Nephron progenitor cell (in vitro differentiated cells): ENCODE measurements around the gene PIK3IP1.

Experiments
- DNase-seq: peaks from one replicate; pipeline ENCODE4 v3.0.0; 2021
- H3K27ac Mint-ChIP-seq: 2 replicates; pipeline ENCODE4 v1.8.0; 2021; ENCODE audit warnings: mild to moderate bottlenecking, moderate library complexity, mixed read lengths
- H3K27me3 Mint-ChIP-seq: 2 replicates; pipeline ENCODE4 v1.8.0; 2021; ENCODE audit warnings: mild to moderate bottlenecking, low read depth, mixed read lengths; ENCODE audit not compliant: poor library complexity
- H3K36me3 Mint-ChIP-seq: 2 replicates; pipeline ENCODE4 v1.8.0; 2021; ENCODE audit warnings: low read depth, mixed read lengths
- H3K4me1 Mint-ChIP-seq: 2 replicates; pipeline ENCODE4 v1.8.0; 2021; ENCODE audit warnings: mixed read lengths
- H3K4me3 Mint-ChIP-seq: 2 replicates; pipeline ENCODE4 v1.8.0; 2021; ENCODE audit warnings: mild to moderate bottlenecking, moderate library complexity, mixed read lengths
- H3K9me3 Mint-ChIP-seq: 2 replicates; pipeline ENCODE4 v1.8.0; 2021; ENCODE audit warnings: mild to moderate bottlenecking, moderate library complexity, mixed read lengths
- TF ChIP-seq, protein P1 (sequence below): fragments of 200-600 bp; sonication (generic); IDR thresholded peaks from 2 replicates; pipeline ENCODE4 v1.5.0; 2021; ENCODE audit warnings: antibody characterized with exemption

Gene PIK3IP1

DNA sequence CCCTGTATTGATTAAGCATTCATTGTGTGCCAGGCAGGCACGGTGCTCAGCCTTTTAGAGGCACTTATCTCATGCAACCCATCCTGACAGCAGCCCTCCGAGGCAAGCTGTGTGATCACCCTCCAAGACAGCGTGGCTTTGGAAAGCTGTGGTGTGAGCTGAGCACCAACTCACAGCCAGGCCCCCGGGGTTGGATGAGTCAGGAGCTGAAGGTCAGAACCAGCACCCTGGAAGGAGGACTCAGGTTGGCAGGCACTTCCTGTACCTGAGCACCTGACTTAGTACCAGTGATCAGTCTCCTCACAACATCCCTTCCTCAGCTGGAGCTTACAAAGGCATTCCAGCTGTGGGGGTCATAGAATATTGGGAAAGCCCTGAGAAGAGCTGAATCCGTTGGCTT lies 44.9 kb upstream of the PIK3IP1 start:
- H3K27me3 Mint-ChIP-seq = peaks cover 2% of the 10 kb centered on the region
- no peak overlapping the region for H3K27ac Mint-ChIP-seq
- H3K4me1 Mint-ChIP-seq = peaks cover 39% of the 10 kb centered on the region
- no peaks in the 10 kb centered on the region for H3K9me3 Mint-ChIP-seq
- no peak for DNase-seq
- TF ChIP-seq, protein P1, sequence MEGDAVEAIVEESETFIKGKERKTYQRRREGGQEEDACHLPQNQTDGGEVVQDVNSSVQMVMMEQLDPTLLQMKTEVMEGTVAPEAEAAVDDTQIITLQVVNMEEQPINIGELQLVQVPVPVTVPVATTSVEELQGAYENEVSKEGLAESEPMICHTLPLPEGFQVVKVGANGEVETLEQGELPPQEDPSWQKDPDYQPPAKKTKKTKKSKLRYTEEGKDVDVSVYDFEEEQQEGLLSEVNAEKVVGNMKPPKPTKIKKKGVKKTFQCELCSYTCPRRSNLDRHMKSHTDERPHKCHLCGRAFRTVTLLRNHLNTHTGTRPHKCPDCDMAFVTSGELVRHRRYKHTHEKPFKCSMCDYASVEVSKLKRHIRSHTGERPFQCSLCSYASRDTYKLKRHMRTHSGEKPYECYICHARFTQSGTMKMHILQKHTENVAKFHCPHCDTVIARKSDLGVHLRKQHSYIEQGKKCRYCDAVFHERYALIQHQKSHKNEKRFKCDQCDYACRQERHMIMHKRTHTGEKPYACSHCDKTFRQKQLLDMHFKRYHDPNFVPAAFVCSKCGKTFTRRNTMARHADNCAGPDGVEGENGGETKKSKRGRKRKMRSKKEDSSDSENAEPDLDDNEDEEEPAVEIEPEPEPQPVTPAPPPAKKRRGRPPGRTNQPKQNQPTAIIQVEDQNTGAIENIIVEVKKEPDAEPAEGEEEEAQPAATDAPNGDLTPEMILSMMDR = no peak
- peaks cover 75% of the 10 kb centered on the region for H3K36me3 Mint-ChIP-seq
- no peak overlapping the region for H3K4me3 Mint-ChIP-seq

DNA sequence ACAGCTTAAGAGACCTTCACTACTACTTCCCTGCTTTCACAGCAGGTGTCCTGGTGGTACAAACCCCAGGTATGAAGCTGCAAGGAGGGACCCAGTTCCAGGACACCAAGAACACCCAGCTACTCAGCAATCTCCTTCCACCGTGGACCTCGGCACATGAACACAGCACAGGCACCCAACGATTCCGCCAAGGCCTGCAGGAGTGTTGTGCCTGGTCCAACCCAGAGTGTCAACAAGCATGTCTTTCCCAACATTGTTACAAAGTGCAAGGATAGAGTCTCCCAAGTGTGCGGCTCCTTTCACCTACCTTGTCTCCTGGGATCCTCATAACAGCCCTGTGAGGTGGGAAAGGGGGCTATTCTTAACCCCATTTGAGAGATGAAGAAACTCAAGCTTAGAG lies 42.0 kb upstream of the PIK3IP1 start:
- peaks cover 80% of the 10 kb centered on the region for H3K36me3 Mint-ChIP-seq
- peaks cover 10% of the 10 kb centered on the region for H3K4me1 Mint-ChIP-seq
- peaks cover 2% of the 10 kb centered on the region for H3K27me3 Mint-ChIP-seq
- H3K4me3 Mint-ChIP-seq = no peak overlapping the region
- DNase-seq = no peak
- no peaks in the 10 kb centered on the region for H3K9me3 Mint-ChIP-seq
- peak overlapping the region; percentile 66 for H3K27ac Mint-ChIP-seq
- TF ChIP-seq, protein P1 = no peak

DNA sequence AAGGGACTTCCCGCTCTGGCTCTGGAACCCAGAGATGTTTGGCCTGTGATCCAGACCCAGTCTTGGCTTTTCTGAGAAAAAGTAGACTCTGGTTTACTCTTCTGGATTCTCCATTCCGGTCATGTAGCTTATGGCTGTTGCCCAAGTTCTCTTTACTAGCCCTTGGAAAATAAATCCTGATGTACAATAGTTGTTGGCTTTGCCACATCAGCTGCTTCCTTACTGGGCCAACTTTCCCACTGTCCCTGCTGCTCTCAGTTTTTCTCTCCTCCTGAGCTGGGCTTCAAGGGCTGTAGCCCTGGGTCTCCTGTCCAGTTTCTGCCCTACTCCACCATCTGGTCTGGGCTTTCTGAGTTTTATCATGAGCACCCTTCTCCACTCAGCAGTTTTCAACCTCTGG lies 41.4 kb upstream of the PIK3IP1 start:
- H3K27ac Mint-ChIP-seq = peak overlapping the region; percentile 66
- DNase-seq = no peak
- H3K4me1 Mint-ChIP-seq = peaks cover 6% of the 10 kb centered on the region
- no peak overlapping the region for H3K4me3 Mint-ChIP-seq
- H3K27me3 Mint-ChIP-seq = peaks cover 2% of the 10 kb centered on the region
- peaks cover 83% of the 10 kb centered on the region for H3K36me3 Mint-ChIP-seq
- TF ChIP-seq, protein P1 = no peak
- H3K9me3 Mint-ChIP-seq = no peaks in the 10 kb centered on the region

DNA sequence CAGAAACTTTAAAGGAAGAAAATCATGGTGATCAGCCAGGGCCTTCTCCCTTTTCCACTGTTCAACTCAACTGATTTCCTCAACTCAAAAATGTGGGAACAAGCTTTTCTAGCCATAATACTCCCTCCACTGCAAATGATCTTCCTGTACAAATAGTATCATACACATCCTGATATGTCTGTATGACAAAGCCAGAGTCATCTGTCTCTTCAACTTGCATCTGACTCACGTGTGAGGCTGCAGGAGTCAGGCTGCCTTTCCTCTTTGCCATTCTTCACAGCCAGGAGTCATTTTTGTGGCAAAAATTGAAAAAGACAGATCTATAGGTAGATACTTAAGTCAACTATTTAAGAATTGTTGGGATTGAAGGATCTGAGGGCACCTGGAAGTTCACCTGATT lies 40.6 kb upstream of the PIK3IP1 start:
- H3K9me3 Mint-ChIP-seq = no peaks in the 10 kb centered on the region
- no peaks in the 10 kb centered on the region for H3K4me1 Mint-ChIP-seq
- H3K27me3 Mint-ChIP-seq = peaks cover 5% of the 10 kb centered on the region
- H3K4me3 Mint-ChIP-seq = no peak overlapping the region
- DNase-seq = no peak
- TF ChIP-seq, protein P1 = no peak
- H3K27ac Mint-ChIP-seq = no peak overlapping the region
- peaks cover 80% of the 10 kb centered on the region for H3K36me3 Mint-ChIP-seq

DNA sequence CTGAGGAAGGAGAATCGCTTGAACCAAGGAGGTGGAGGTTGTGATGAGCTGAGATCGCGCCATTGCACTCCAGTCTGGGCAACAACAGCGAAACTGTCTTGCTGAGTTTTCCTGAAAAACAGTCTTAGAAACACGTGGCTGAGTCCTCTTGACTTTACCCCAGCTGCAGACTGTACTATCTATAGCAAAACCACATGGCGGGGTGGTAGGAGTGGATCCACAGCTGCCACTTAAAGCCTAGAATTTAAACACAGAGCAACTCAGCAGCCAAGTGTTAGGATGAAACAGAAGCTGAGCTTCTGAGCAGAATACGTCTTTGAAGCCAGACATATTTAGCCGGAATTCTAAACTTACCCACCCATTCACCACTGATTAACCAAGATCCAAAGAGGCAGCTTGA lies 39.7 kb upstream of the PIK3IP1 start:
- Mint-ChIP-seq H3K4me3 (no peak overlapping the region), H3K27ac (no peak overlapping the region), H3K4me1 (no peaks in the 10 kb centered on the region), H3K27me3 (peaks cover 5% of the 10 kb centered on the region), H3K9me3 (no peaks in the 10 kb centered on the region), H3K36me3 (peaks cover 85% of the 10 kb centered on the region)
- TF ChIP-seq, protein P1 = no peak
- no peak for DNase-seq

DNA sequence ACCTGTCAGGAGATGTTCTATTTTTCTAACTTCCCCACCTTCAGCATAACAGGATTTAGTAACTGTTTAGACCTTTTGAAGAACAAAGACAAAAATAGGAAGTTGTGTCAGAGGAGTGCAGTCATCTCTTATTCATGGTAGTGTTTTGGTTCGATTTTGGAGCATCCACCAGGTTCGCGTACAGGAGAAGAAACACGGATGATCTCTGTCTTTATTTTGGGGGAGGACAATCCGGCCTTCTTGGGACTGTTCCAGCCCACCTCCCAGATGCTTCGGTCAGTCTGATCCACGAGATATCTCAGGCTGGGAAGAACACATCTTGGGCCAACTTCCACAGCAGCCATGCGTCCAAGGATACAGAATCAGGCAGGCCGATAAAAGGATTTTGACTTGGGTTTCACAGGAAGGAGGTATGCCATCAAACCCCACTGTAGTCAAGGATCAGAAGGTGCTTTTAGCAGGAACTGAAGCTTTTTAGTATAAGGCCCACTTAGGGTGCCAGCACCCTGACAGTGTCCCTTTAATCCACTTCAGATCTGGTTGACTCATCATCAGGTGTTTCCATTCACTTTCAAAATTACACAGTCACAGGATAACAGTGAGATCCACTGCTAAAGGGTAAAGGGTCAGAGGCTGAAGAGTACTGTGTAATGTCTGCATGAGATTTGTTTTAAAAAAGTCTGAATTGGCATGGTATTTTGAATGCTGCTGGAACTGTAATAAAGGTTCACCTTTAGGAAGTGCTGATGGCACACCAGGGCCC lies 37.3 kb upstream of the PIK3IP1 start:
- H3K9me3 Mint-ChIP-seq = no peaks in the 10 kb centered on the region
- DNase-seq = no peak
- TF ChIP-seq, protein P1 = no peak
- H3K36me3 Mint-ChIP-seq = peaks cover 88% of the 10 kb centered on the region
- no peaks in the 10 kb centered on the region for H3K4me1 Mint-ChIP-seq
- no peak overlapping the region for H3K27ac Mint-ChIP-seq
- no peak overlapping the region for H3K4me3 Mint-ChIP-seq
- H3K27me3 Mint-ChIP-seq = peaks cover 3% of the 10 kb centered on the region
